HepG2 (cell line): ENCODE measurements around the gene HS3ST3B1. TPM values are rescaled to one million over a fixed set of nuclear protein-coding genes. Genes with fewer than 3 reads are reported as not detected.

Experiments used
- ATAC-seq: fragments of 200-7000 bp; cut with Tn5 transposase; 3 replicates; pipeline ENCODE4 v1.9.1; 2020; ENCODE audit warnings: mild to moderate bottlenecking, moderate library complexity
- BruUV-seq: library from RNA; stranded (reverse); fragments of 400-500 nt; replicated peaks from 2 replicates; lab custom pipeline; 2021; lab: Mats Ljungman, UMichigan
- CTCF ChIA-PET: fragments of 300-600 bp; formaldehyde crosslinking; extraction: SDS; loops from one replicate; lab custom pipeline; 2021; ENCODE audit warnings: low total read pairs, inconsistent platforms, low intra/inter-chr PET ratio; lab: Yijun Ruan, JAX
- POLR2A ChIA-PET: fragments of 350-600 bp; sonication (Branson Sonifier 250); formaldehyde crosslinking; loops from one replicate; lab custom pipeline; 2020; ENCODE audit warnings: antibody characterized with exemption, inconsistent platforms; lab: Yijun Ruan, JAX
- DNase-seq: peaks from one replicate; pipeline ENCODE4 v3.0.0-alpha.2; 2015; ENCODE audit warnings: low spot score
- FAIRE-seq: peaks from 3 replicates; lab custom pipeline; 2011; peaks lifted over from hg19 to GRCh38; lab: Jason Lieb, UNC
- H2AFZ ChIP-seq: one replicate; pipeline ENCODE4 v1.6.1; 2011; ENCODE audit warnings: low read length, inconsistent platforms
- H3K27ac ChIP-seq: fragments of 300-600 bp; 3 replicates; pipeline ENCODE4 v1.8.0; 2011; ENCODE audit warnings: mixed run types, mild to moderate bottlenecking, mixed read lengths, low read length, inconsistent platforms; ENCODE audit not compliant: insufficient read depth; ENCODE audit errors: extremely low read length
- H3K27me3 ChIP-seq, 2 experiments: fragments of 200-600 bp in 1 of 2; 2 replicates in 1 of 2; 3 replicates in 1 of 2; pipeline versions ENCODE4 v1.6.0 to v1.8.0; 2011; ENCODE audit warnings: low read length in 2 of 2, mild to moderate bottlenecking in 2 of 2, moderate library complexity in 2 of 2, inconsistent platforms in 1 of 2; ENCODE audit not compliant: insufficient read depth in 2 of 2, control insufficient read depth in 1 of 2
- H3K36me3 ChIP-seq, 2 experiments: fragments of 200-600 bp in 1 of 2; replicated peaks in 1 of 2; 2 replicates in 1 of 2; 3 replicates in 1 of 2; pipeline versions ENCODE4 v1.5.1 to v1.8.0; 2011; ENCODE audit warnings: low read length in 2 of 2, inconsistent platforms in 1 of 2; ENCODE audit not compliant: insufficient read depth in 2 of 2, control insufficient read depth in 1 of 2
- H3K4me1 ChIP-seq: 2 replicates; pipeline ENCODE4 v1.5.1; 2012; ENCODE audit warnings: low read length, inconsistent platforms; ENCODE audit not compliant: insufficient read depth
- H3K4me2 ChIP-seq: 2 replicates; pipeline ENCODE4 v1.6.0; 2011; ENCODE audit warnings: low read depth, low read length, inconsistent platforms
- H3K4me3 ChIP-seq, 3 experiments: fragments of 200-600 bp in 1 of 3; sonication (generic), shearing (Covaris generic) in 1 of 3; replicated peaks in 1 of 3; 2 replicates each; pipeline ENCODE4 v1.5.1; 2011 to 2016; ENCODE audit warnings: low read length in 3 of 3, inconsistent platforms in 2 of 3, low read depth in 2 of 3, mild to moderate bottlenecking in 2 of 3, control low read depth in 1 of 3, mixed read lengths in 1 of 3; ENCODE audit not compliant: insufficient read depth in 1 of 3
- H3K79me2 ChIP-seq: one replicate; pipeline ENCODE4 v1.6.1; 2011; ENCODE audit warnings: low read length, inconsistent platforms; ENCODE audit not compliant: insufficient read depth
- H3K9ac ChIP-seq: 2 replicates; pipeline ENCODE4 v1.6.0; 2011; ENCODE audit warnings: mild to moderate bottlenecking, low read depth, low read length, inconsistent platforms; ENCODE audit not compliant: insufficient read depth
- H3K9me3 ChIP-seq: 2 replicates; pipeline ENCODE4 v1.5.1; 2012; ENCODE audit warnings: mild to moderate bottlenecking, low read length
- H4K20me1 ChIP-seq: 2 replicates; pipeline ENCODE4 v1.6.0; 2011; ENCODE audit warnings: inconsistent platforms, mild to moderate bottlenecking, low read length, moderate library complexity; ENCODE audit not compliant: insufficient read depth
- CEBPG ChIP-seq: IDR thresholded peaks from 2 replicates; pipeline ENCODE4 v1.6.1; 2016
- CREB1 ChIP-seq, 2 experiments: fragments of 450-650 bp in 1 of 2; IDR thresholded peaks; 2 replicates each; pipeline ENCODE4 v1.6.1; 2016 to 2017; ENCODE audit warnings: control low read depth in 1 of 2, mild to moderate bottlenecking in 1 of 2, missing compliant biosample characterization in 1 of 2, missing genetic modification characterization in 1 of 2
- HHEX ChIP-seq: IDR thresholded peaks from 2 replicates; pipeline ENCODE4 v1.6.1; 2016; ENCODE audit warnings: control low read depth
- ISX ChIP-seq: sonication (generic); formaldehyde crosslinking; conservative IDR thresholded peaks from 2 replicates; pipeline ENCODE4 v1.5.0; 2020; ENCODE audit warnings: missing genetic modification reagents
- JUND ChIP-seq: sonication (generic); formaldehyde crosslinking; IDR thresholded peaks from 2 replicates; pipeline ENCODE4 v1.8.0; 2022; ENCODE audit warnings: mild to moderate bottlenecking, missing genetic modification reagents
- MAZ ChIP-seq, 2 experiments: sonication (generic) in 1 of 2; formaldehyde crosslinking in 1 of 2; IDR thresholded peaks; 2 replicates each; pipeline versions ENCODE4 v1.5.0 to v1.6.1; 2012 to 2020; ENCODE audit warnings: low read depth in 2 of 2, mild to moderate bottlenecking in 2 of 2, borderline replicate concordance in 1 of 2, improper control_type of control experiment in 1 of 2, low read length in 1 of 2, missing genetic modification reagents in 1 of 2, moderate library complexity in 1 of 2
- MEIS1 ChIP-seq: sonication (generic); formaldehyde crosslinking; IDR thresholded peaks from 2 replicates; pipeline ENCODE4 v1.9.0; 2021; ENCODE audit warnings: mild to moderate bottlenecking, missing genetic modification reagents, moderate library complexity, borderline replicate concordance
- NAIF1 ChIP-seq: sonication (generic); formaldehyde crosslinking; IDR thresholded peaks from 2 replicates; pipeline ENCODE4 v1.5.0; 2020; ENCODE audit warnings: mild to moderate bottlenecking, missing genetic modification reagents, borderline replicate concordance
- PCBP2 ChIP-seq: fragments of 200-400 bp; formaldehyde crosslinking; optimal IDR thresholded peaks from 2 replicates; pipeline ENCODE3; 2018; ENCODE audit warnings: low read length, low read depth; ENCODE audit not compliant: poor library complexity, severe bottlenecking
- RBM22 ChIP-seq: fragments of 200-400 bp; formaldehyde crosslinking; optimal IDR thresholded peaks from 2 replicates; pipeline ENCODE3; 2017; ENCODE audit warnings: mild to moderate bottlenecking, low read length, moderate library complexity
- SNRNP70 ChIP-seq: fragments of 200-400 bp; formaldehyde crosslinking; IDR thresholded peaks from 2 replicates; pipeline ENCODE4 v1.6.1; 2017; ENCODE audit warnings: mild to moderate bottlenecking, low read depth, low read length, moderate library complexity
- SOX13 ChIP-seq, 3 experiments: fragments of 450-650 bp in 1 of 3; sonication (generic) in 1 of 3; formaldehyde crosslinking in 1 of 3; IDR thresholded peaks in 2 of 3; conservative IDR thresholded peaks in 1 of 3; 2 replicates each; pipeline versions ENCODE4 v1.5.0 to v1.6.1; 2016 to 2020; ENCODE audit warnings: antibody characterized with exemption in 1 of 3, mild to moderate bottlenecking in 1 of 3, missing compliant biosample characterization in 1 of 3, missing genetic modification reagents in 1 of 3, moderate library complexity in 1 of 3
- WGBS: methylation state at CpG from one replicate; pipeline ENCODE4 v1.1.6; 2017; ENCODE audit warnings: low lambda C conversion rate; 5-methylcytosine and 5-hydroxymethylcytosine counted together
- in situ Hi-C: cut with HindIII; loops from 2 replicates; pipeline ENCODE4 v1.10.0; 2017; ENCODE audit warnings: low pct_unique_long_range_greater_than_20kb; ENCODE audit not compliant: extremely low pct_ligation_motif_present
- intact Hi-C: fragments of 100-400 bp; cut with micrococcal nuclease; formaldehyde crosslinking; loops from one replicate; pipeline ENCODE4 v1.10.0; 2022; ENCODE audit not compliant: unreplicated experiment
- polyA plus RNA-seq, 8 experiments: library from polyadenylated mRNA; depleted of rRNA in 3 of 8; stranded (reverse) in 7 of 8; unstranded in 1 of 8; fragments of >200 nt; fragmentation: Illumina TruSeq in 4 of 8; extraction: Trizol in 4 of 8; gene quantifications; 2 replicates each; pipeline versions ENCODE4 v1.2.1 to v1.2.3, GENCODE V29; 2011 to 2016; ENCODE audit warnings: low read depth in 4 of 8, missing spikeins in 1 of 8, mixed read lengths in 1 of 8; ENCODE audit not compliant: insufficient read depth in 1 of 8
- total RNA-seq, 5 experiments: library from RNA; depleted of rRNA; stranded (reverse); fragments of >200 nt; fragmentation: Illumina TruSeq; extraction: Trizol; gene quantifications; 2 replicates each; pipeline ENCODE4 v1.2.3, GENCODE V29; 2016; ENCODE audit warnings: low read depth in 1 of 5
- TF ChIP-seq, protein P1 (sequence below): sonication (generic); formaldehyde crosslinking; IDR thresholded peaks from 2 replicates; pipeline ENCODE4 v1.4.0; 2020; ENCODE audit warnings: missing genetic modification reagents, borderline replicate concordance
- TF ChIP-seq, protein P2 (sequence below): sonication (generic); formaldehyde crosslinking; IDR thresholded peaks from 2 replicates; pipeline ENCODE4 v1.8.1; 2022; ENCODE audit warnings: mild to moderate bottlenecking, missing genetic modification reagents
- TF ChIP-seq, protein P3 (sequence below): sonication (generic); formaldehyde crosslinking; IDR thresholded peaks from 2 replicates; pipeline ENCODE4 v1.9.0; 2021; ENCODE audit warnings: missing genetic modification reagents, mild to moderate bottlenecking, borderline replicate concordance

The HS3ST3B1 gene
- total and polyA plus RNA-seq, 2 of the 13 experiments (the other 11 are each of a cell fraction or from before 2014, with no cell fraction given): 15.7 to 39.5 TPM

DNA sequence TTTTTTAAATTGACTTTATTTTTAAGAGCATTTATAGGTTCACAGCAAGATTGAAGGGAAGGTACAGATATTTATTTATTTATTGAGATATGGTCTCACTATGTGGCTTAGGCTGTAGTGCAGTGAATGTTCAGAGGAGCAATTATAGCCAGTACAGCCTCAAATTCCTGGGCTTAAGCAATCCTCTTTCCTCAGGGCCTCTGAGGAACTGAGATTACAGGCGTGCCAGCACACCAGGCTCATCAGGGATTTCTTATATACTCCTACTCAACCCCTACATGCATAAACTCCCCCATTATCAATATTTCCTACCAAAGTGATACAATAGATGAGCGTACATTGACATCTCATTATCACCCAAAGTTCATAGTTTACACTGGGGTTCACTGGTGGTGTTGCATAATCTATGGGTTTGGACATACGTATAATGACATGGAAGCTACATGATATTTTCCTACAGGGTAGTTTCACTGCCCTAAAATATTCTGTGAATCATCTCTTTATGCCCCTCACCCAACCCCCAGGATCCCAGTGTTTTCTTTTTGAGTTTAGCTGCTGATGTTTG, 33.5 kb downstream of the HS3ST3B1 start (continued):
- TF ChIP-seq, protein P1, sequence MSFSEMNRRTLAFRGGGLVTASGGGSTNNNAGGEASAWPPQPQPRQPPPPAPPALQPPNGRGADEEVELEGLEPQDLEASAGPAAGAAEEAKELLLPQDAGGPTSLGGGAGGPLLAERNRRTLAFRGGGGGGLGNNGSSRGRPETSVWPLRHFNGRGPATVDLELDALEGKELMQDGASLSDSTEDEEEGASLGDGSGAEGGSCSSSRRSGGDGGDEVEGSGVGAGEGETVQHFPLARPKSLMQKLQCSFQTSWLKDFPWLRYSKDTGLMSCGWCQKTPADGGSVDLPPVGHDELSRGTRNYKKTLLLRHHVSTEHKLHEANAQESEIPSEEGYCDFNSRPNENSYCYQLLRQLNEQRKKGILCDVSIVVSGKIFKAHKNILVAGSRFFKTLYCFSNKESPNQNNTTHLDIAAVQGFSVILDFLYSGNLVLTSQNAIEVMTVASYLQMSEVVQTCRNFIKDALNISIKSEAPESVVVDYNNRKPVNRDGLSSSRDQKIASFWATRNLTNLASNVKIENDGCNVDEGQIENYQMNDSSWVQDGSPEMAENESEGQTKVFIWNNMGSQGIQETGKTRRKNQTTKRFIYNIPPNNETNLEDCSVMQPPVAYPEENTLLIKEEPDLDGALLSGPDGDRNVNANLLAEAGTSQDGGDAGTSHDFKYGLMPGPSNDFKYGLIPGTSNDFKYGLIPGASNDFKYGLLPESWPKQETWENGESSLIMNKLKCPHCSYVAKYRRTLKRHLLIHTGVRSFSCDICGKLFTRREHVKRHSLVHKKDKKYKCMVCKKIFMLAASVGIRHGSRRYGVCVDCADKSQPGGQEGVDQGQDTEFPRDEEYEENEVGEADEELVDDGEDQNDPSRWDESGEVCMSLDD (CRISPR knock-in tag): peak; percentile 93
- TF ChIP-seq SOX13 (IDR thresholded peaks at IDR 0.05) (no peak), SOX13 (CRISPR knock-in tag; conservative IDR thresholded peaks at IDR 0.05 in 1 of 2, IDR thresholded peaks at IDR 0.05 in 1 of 2) (peak in 1 of 2 experiments; percentile 20; a peak in 1 of 4 replicates), RBM22 (no peak), CEBPG (CRISPR knock-in tag) (peak; percentile 53; the same call in 1 of the 2 replicates), JUND (CRISPR knock-in tag) (no peak), HHEX (CRISPR knock-in tag) (no peak), MEIS1 (CRISPR knock-in tag) (no peak), PCBP2 (no peak)

DNA sequence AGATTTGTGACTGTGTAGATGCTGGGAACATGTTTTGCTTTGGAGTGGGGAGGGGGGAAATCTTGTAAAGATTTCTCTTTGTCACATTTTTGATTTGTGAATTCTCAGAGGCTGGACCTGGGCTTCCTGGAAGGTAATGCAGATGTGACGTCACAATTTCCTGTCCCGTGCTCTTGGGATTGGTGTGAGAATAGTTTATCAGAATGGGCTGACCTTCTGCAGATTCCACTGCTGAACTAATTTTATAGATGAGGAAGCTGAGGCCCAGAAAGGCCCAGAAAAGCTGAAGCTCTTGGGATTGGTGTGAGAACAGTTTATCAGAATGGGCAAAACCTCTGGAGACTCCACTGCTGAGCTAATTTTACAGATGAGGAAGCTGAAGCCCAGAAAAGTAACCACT, 34.0 kb downstream of the HS3ST3B1 start:
- FAIRE-seq (no peak), DNase-seq (no peak), ATAC-seq (no peak)
- 0 out of 2 replicates have a peak, but pooled peaks cover under 1% of the 10 kb centered on the region for H4K20me1 ChIP-seq
- in situ Hi-C loops (no loop called here), intact Hi-C loops (no loop called here)
- no peak overlapping the region for H3K9ac ChIP-seq
- ChIA-PET POLR2A (interaction anchor here (2.4 kb wide), 1 partner anchor 39 kb away, joined by 10 read pairs; no protein-coding TSS in a partner anchor), CTCF (no interaction called here)
- no peak overlapping the region for H3K4me3 ChIP-seq
- H2AFZ ChIP-seq: no peak overlapping the region
- peak overlapping the region; percentile 10 for H3K27ac ChIP-seq
- 86% methylated on average over 2 of the region's 2 CpGs for WGBS
- no peak overlapping the region for H3K4me2 ChIP-seq
- no peaks in the 10 kb centered on the region for H3K9me3 ChIP-seq
- H3K27me3 ChIP-seq: no peaks in the 10 kb centered on the region
- H3K79me2 ChIP-seq: peaks cover 97% of the 10 kb centered on the region
- peaks cover 87% of the 10 kb centered on the region for H3K4me1 ChIP-seq
- TF ChIP-seq, protein P2, sequence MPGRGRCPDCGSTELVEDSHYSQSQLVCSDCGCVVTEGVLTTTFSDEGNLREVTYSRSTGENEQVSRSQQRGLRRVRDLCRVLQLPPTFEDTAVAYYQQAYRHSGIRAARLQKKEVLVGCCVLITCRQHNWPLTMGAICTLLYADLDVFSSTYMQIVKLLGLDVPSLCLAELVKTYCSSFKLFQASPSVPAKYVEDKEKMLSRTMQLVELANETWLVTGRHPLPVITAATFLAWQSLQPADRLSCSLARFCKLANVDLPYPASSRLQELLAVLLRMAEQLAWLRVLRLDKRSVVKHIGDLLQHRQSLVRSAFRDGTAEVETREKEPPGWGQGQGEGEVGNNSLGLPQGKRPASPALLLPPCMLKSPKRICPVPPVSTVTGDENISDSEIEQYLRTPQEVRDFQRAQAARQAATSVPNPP: no peak
- TF ChIP-seq NAIF1 (CRISPR knock-in tag): no peak
- TF ChIP-seq CREB1 (IDR thresholded peaks at IDR 0.05): 0 out of 2 replicates have a peak, but pooled peaks have one; percentile 37
- TF ChIP-seq CREB1 (CRISPR knock-in tag; IDR thresholded peaks at IDR 0.05): no peak
- no peak for TF ChIP-seq MAZ (IDR thresholded peaks at IDR 0.05; ENCODE audit: borderline replicate concordance, low read depth, low read length)
- 0 out of 2 replicates have a peak, but pooled peaks have one; percentile 27 for TF ChIP-seq MAZ (CRISPR knock-in tag; IDR thresholded peaks at IDR 0.05; ENCODE audit: low read depth)
- TF ChIP-seq SNRNP70: no peak
- no peak for TF ChIP-seq ISX (CRISPR knock-in tag)
- TF ChIP-seq, protein P3, sequence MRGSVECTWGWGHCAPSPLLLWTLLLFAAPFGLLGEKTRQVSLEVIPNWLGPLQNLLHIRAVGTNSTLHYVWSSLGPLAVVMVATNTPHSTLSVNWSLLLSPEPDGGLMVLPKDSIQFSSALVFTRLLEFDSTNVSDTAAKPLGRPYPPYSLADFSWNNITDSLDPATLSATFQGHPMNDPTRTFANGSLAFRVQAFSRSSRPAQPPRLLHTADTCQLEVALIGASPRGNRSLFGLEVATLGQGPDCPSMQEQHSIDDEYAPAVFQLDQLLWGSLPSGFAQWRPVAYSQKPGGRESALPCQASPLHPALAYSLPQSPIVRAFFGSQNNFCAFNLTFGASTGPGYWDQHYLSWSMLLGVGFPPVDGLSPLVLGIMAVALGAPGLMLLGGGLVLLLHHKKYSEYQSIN (CRISPR knock-in tag): no peak
- peaks cover 2 to 29% of the 10 kb centered on the region in 2 experiments; a peak in 4 of 5 replicates for H3K36me3 ChIP-seq
- BruUV-seq: no TSS peak
